Measurements from ENCODE around the gene ABHD5.

ABHD5 gene

DNA sequence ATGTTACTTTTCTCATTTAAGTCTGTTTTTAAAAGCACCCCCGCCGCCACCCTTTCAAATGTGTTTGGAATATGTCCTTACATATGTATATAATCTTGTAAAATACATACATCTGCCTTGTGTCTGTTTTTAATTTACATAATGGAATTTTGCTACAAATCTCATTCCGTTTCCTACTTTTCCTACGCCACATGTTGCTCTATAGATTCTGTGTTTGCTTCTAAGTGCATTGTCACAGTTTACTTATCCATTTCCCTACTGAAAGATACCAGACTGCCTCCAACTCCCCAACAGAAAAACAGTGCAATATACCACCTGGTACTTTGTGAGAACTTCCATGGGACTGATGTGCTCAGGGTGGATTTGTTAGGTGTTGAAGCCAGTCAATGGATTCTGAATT, 70.2 kb downstream of the ABHD5 start:
- no peak for DNase-seq (ENCODE audit: low read depth)
- H3K9me3 ChIP-seq (ENCODE audit: control insufficient read depth, low read length) = no peaks in the 10 kb centered on the region
- H3K36me3 ChIP-seq (ENCODE audit: control insufficient read depth, insufficient read depth, low read length, severe bottlenecking) = no peaks in the 10 kb centered on the region
- no peak overlapping the region for H3K4me3 ChIP-seq (ENCODE audit: low read length)
- no peaks in the 10 kb centered on the region for H3K27me3 ChIP-seq (replicated peaks; ENCODE audit: control insufficient read depth, insufficient read depth, low read length)
- no peak overlapping the region for H3K9ac ChIP-seq (ENCODE audit: low read length)
- H3K4me1 ChIP-seq (ENCODE audit: control insufficient read depth, insufficient read depth, low read length) = peaks cover 52% of the 10 kb centered on the region

GRCh38 chr3:43762451-43762850, 71.7 kb downstream of the ABHD5 start:
- H3K27me3 ChIP-seq (replicated peaks; ENCODE audit: control insufficient read depth, insufficient read depth, low read length) = no peaks in the 10 kb centered on the region
- no peak overlapping the region for H3K9ac ChIP-seq (ENCODE audit: low read length)
- H3K4me1 ChIP-seq (ENCODE audit: control insufficient read depth, insufficient read depth, low read length) = peaks cover 64% of the 10 kb centered on the region
- DNase-seq (ENCODE audit: low read depth) = no peak
- no peaks in the 10 kb centered on the region for H3K36me3 ChIP-seq (ENCODE audit: control insufficient read depth, insufficient read depth, low read length, severe bottlenecking)
- H3K4me3 ChIP-seq (ENCODE audit: low read length) = no peak overlapping the region
- no peaks in the 10 kb centered on the region for H3K9me3 ChIP-seq (ENCODE audit: control insufficient read depth, low read length)

GRCh38 chr3:43764056-43764455, 73.3 kb downstream of the ABHD5 start:
- Histone ChIP-seq H3K9me3 (ENCODE audit: control insufficient read depth, low read length) (no peaks in the 10 kb centered on the region), H3K9ac (ENCODE audit: low read length) (no peak overlapping the region), H3K4me3 (ENCODE audit: low read length) (no peak overlapping the region), H3K27me3 (replicated peaks; ENCODE audit: control insufficient read depth, insufficient read depth, low read length) (no peaks in the 10 kb centered on the region), H3K36me3 (ENCODE audit: control insufficient read depth, insufficient read depth, low read length, severe bottlenecking) (no peaks in the 10 kb centered on the region), H3K4me1 (ENCODE audit: control insufficient read depth, insufficient read depth, low read length) (peaks cover 64% of the 10 kb centered on the region)
- no peak for DNase-seq (ENCODE audit: low read depth)

DNA sequence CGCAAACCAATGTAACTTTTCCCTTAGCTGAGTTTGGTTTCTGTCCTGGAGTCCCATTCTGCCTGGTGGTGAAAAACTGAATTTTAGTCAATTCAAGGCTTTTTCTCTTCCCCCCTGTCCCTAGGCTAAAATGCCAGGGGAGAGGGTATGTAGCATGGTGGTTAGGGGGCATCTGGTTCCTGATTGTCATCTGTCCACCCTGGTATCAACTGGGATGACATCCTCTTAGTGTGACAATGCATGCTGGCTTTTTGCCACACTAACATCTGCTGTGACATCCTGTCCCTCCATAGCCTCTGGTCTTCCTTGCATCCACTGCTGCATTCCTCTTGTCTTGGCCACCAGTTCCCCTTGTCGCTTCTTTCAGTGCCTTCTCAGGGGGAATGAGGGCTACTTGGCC, 73.7 kb downstream of the ABHD5 start:
- DNase-seq (ENCODE audit: low read depth) = no peak
- H3K9me3 ChIP-seq (ENCODE audit: control insufficient read depth, low read length) = no peaks in the 10 kb centered on the region

DNA sequence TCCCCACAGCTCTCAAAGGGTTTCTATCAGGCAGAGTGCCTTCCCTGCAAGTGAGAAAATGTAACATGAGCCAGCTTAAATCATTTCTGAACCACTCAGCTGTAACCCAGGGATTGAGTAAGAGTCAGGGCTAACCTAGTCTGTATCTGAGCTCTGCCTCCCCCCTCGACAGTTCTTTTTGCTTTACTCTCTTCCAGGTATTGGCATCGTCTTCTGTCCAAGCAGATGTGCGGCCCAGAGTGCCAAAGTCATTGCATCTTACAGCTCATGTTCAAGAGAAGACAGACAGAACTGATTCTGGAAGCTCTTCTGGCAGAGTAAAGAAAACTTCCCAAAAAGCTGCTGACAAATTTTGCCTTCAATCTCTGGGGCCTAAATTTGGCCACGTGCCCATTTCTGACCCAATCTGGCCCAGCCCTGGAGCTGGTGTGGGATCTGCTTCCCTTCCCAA, 74.8 kb downstream of the ABHD5 start:
- Histone ChIP-seq H3K9ac (ENCODE audit: low read length) (peak overlapping the region; percentile 40), H3K4me1 (ENCODE audit: control insufficient read depth, insufficient read depth, low read length) (peaks cover 64% of the 10 kb centered on the region), H3K9me3 (ENCODE audit: control insufficient read depth, low read length) (no peaks in the 10 kb centered on the region), H3K4me3 (ENCODE audit: low read length) (no peak overlapping the region), H3K36me3 (ENCODE audit: control insufficient read depth, insufficient read depth, low read length, severe bottlenecking) (no peaks in the 10 kb centered on the region), H3K27me3 (replicated peaks; ENCODE audit: control insufficient read depth, insufficient read depth, low read length) (no peaks in the 10 kb centered on the region)
- DNase-seq (ENCODE audit: low read depth) = peak; percentile 78

More for the DNA sequence above, 73.7 kb downstream of the ABHD5 start:
- Histone ChIP-seq H3K36me3 (ENCODE audit: control insufficient read depth, insufficient read depth, low read length, severe bottlenecking) (no peaks in the 10 kb centered on the region), H3K4me3 (ENCODE audit: low read length) (no peak overlapping the region), H3K9ac (ENCODE audit: low read length) (no peak overlapping the region), H3K27me3 (replicated peaks; ENCODE audit: control insufficient read depth, insufficient read depth, low read length) (no peaks in the 10 kb centered on the region), H3K4me1 (ENCODE audit: control insufficient read depth, insufficient read depth, low read length) (peaks cover 63% of the 10 kb centered on the region)

- Histone ChIP-seq H3K4me3 (ENCODE audit: low read length) (peak overlapping the region; percentile 5), H3K4me1 (ENCODE audit: control insufficient read depth, insufficient read depth, low read length) (peaks cover 72% of the 10 kb centered on the region), H3K27me3 (replicated peaks; ENCODE audit: control insufficient read depth, insufficient read depth, low read length) (no peaks in the 10 kb centered on the region), H3K9me3 (ENCODE audit: control insufficient read depth, low read length) (no peaks in the 10 kb centered on the region), H3K36me3 (ENCODE audit: control insufficient read depth, insufficient read depth, low read length, severe bottlenecking) (no peaks in the 10 kb centered on the region), H3K9ac (ENCODE audit: low read length) (no peak overlapping the region)
- peak; percentile 28 for DNase-seq (ENCODE audit: low read depth)
Measured at GRCh38 chr3:43766672-43767465, 76.1 kb downstream of the ABHD5 start.

- DNase-seq (ENCODE audit: low read depth) = peak; percentile 78
- Histone ChIP-seq H3K36me3 (ENCODE audit: control insufficient read depth, insufficient read depth, low read length, severe bottlenecking) (no peaks in the 10 kb centered on the region), H3K27me3 (replicated peaks; ENCODE audit: control insufficient read depth, insufficient read depth, low read length) (no peaks in the 10 kb centered on the region), H3K4me1 (ENCODE audit: control insufficient read depth, insufficient read depth, low read length) (peaks cover 79% of the 10 kb centered on the region), H3K4me3 (ENCODE audit: low read length) (peak overlapping the region; percentile 37), H3K9me3 (ENCODE audit: control insufficient read depth, low read length) (no peaks in the 10 kb centered on the region), H3K9ac (ENCODE audit: low read length) (peak overlapping the region; percentile 77)
Measured at GRCh38 chr3:43768381-43768973, 77.7 kb downstream of the ABHD5 start.

- peak; percentile 99 for DNase-seq (ENCODE audit: low read depth)
- no peaks in the 10 kb centered on the region for H3K27me3 ChIP-seq (replicated peaks; ENCODE audit: control insufficient read depth, insufficient read depth, low read length)
- H3K9ac ChIP-seq (ENCODE audit: low read length) = peak overlapping the region; percentile 72
- H3K4me3 ChIP-seq (ENCODE audit: low read length) = peak overlapping the region; percentile 72
- no peaks in the 10 kb centered on the region for H3K9me3 ChIP-seq (ENCODE audit: control insufficient read depth, low read length)
- no peaks in the 10 kb centered on the region for H3K36me3 ChIP-seq (ENCODE audit: control insufficient read depth, insufficient read depth, low read length, severe bottlenecking)
- peaks cover 75% of the 10 kb centered on the region for H3K4me1 ChIP-seq (ENCODE audit: control insufficient read depth, insufficient read depth, low read length)
Measured at GRCh38 chr3:43769097-43769884, 78.6 kb downstream of the ABHD5 start.

GRCh38 chr3:43769885-43770425, 79.2 kb downstream of the ABHD5 start:
- Histone ChIP-seq H3K36me3 (ENCODE audit: control insufficient read depth, insufficient read depth, low read length, severe bottlenecking) (no peaks in the 10 kb centered on the region), H3K4me1 (ENCODE audit: control insufficient read depth, insufficient read depth, low read length) (peaks cover 68% of the 10 kb centered on the region), H3K9me3 (ENCODE audit: control insufficient read depth, low read length) (no peaks in the 10 kb centered on the region), H3K27me3 (replicated peaks; ENCODE audit: control insufficient read depth, insufficient read depth, low read length) (no peaks in the 10 kb centered on the region), H3K9ac (ENCODE audit: low read length) (peak overlapping the region; percentile 72), H3K4me3 (ENCODE audit: low read length) (peak overlapping the region; percentile 72)
- no peak for DNase-seq (ENCODE audit: low read depth)

DNA sequence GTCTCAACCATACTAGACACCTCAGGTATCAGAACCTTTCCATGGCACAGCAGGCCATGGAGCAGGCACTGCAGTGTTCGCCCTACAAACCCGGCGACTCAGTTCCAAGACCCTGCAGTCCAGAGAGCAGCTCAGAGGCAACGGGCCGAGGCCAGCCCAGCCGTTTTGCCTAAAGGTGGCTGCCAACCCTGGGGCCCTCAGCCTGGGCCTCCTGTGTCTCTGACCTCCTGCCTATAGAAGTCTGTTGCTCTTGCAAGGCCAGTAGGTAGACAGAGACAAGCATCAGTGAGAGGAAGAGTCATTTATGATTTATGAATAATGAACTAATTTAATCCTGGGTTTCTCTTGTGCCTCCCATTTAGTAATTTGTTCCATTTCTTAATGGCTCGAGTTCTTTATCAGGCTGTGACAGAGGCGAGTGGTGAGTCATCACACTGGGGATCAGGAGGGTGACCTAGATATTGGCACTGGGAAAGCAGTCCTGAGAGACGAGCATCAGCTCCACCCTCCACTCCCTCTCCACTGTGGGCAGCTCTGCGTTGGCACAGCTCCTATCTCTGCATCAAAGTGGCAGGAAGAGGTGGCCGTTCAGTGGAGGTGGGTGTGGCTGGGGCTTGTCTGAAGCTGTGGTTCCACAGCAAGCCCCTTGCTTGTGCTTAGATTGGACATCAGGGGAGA, 79.8 kb downstream of the ABHD5 start:
- H3K4me3 ChIP-seq (ENCODE audit: low read length) = no peak overlapping the region
- peak; percentile 51 for DNase-seq (ENCODE audit: low read depth)
- H3K36me3 ChIP-seq (ENCODE audit: control insufficient read depth, insufficient read depth, low read length, severe bottlenecking) = no peaks in the 10 kb centered on the region
- no peaks in the 10 kb centered on the region for H3K9me3 ChIP-seq (ENCODE audit: control insufficient read depth, low read length)
- H3K4me1 ChIP-seq (ENCODE audit: control insufficient read depth, insufficient read depth, low read length) = peaks cover 62% of the 10 kb centered on the region
- H3K27me3 ChIP-seq (replicated peaks; ENCODE audit: control insufficient read depth, insufficient read depth, low read length) = no peaks in the 10 kb centered on the region
- H3K9ac ChIP-seq (ENCODE audit: low read length) = peak overlapping the region; percentile 72

Measured in adipocyte (in vitro differentiated cells).